HUES64 (cell line): Measurements from ENCODE around the gene TIMM50.

ENCODE experiments used
- H3K27ac ChIP-seq: 2 replicates; pipeline ENCODE4 v1.7.0; 2013; ENCODE audit warnings: low read depth, low read length, inconsistent platforms
- H3K27me3 ChIP-seq: 2 replicates; pipeline ENCODE4 v1.6.1; 2013; ENCODE audit warnings: mild to moderate bottlenecking, low read length; ENCODE audit not compliant: insufficient read depth
- H3K36me3 ChIP-seq: 2 replicates; pipeline ENCODE4 v1.6.1; 2013; ENCODE audit warnings: mild to moderate bottlenecking, low read length; ENCODE audit not compliant: insufficient read depth
- H3K4me1 ChIP-seq: 2 replicates; pipeline ENCODE4 v1.6.1; 2013; ENCODE audit warnings: mild to moderate bottlenecking, low read length, moderate library complexity; ENCODE audit not compliant: insufficient read depth
- H3K4me3 ChIP-seq: 2 replicates; pipeline ENCODE4 v1.5.1; 2013; ENCODE audit warnings: mild to moderate bottlenecking, low read length, moderate library complexity
- H3K9ac ChIP-seq: 2 replicates; pipeline ENCODE4 v1.6.1; 2013; ENCODE audit warnings: mild to moderate bottlenecking, low read depth, low read length
- H3K9me3 ChIP-seq: 2 replicates; pipeline ENCODE4 v1.6.1; 2013; ENCODE audit warnings: low read depth, low read length; ENCODE audit not compliant: insufficient read depth
- WGBS: fragments of 150-250, 120-280 bp; methylation state at CpG from one replicate; pipeline ENCODE4 v1.1.7; 2013; ENCODE audit warnings: missing lambda C conversion rate; 5-methylcytosine and 5-hydroxymethylcytosine counted together

The TIMM50 gene

DNA sequence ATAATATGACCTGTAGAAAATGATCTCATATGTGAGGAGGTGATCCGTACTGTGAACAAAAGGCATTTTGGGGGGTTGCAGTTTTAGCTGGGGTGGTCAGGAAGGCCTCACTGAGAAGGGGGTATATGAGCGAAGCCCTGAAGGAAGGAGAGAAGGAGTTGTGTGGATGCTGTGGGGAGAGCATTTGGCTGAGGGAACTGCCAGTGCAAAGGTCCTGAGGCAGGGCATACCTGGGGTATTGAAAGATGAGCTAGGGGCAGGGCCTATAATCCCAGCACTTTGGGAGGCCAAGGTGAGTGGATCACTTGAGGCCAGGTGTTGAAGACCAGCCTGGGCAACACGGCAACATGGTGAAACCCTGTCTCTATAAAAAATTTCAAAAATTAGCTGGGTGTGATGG is 36.8 kb downstream of the TIMM50 start:
- Histone ChIP-seq H3K36me3 (peaks cover 11% of the 10 kb centered on the region), H3K27me3 (peaks cover 26% of the 10 kb centered on the region), H3K27ac (no peak overlapping the region), H3K9me3 (no peaks in the 10 kb centered on the region), H3K4me1 (peaks cover 3% of the 10 kb centered on the region), H3K9ac (no peak overlapping the region), H3K4me3 (no peak overlapping the region)
- WGBS = 77% methylated on average over 3 of the region's 3 CpGs

DNA sequence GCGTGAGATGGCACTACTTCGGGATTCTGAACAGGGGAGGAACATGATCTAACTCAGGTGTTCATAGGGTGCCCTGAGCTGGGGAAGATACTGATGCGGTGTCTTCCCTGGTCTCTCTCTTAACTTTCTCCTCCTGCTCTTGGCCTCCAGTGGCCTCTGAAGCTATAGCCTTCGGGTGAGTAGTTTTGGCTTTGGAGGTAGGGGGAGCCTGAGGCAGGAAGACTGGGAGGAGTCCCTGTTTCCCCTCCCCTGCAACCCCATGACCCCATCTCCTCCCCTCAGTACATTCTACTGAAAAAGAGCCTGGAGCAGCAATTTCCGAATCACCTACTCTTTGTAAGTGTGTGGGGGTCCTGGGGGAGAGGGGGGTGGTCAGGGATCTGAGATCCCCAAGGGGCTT is 37.8 kb downstream of the TIMM50 start:
- H3K9me3 ChIP-seq = no peaks in the 10 kb centered on the region
- peaks cover 3% of the 10 kb centered on the region for H3K4me1 ChIP-seq
- H3K36me3 ChIP-seq = peaks cover 15% of the 10 kb centered on the region
- 82% methylated on average over 4 of the region's 5 CpGs for WGBS
- H3K4me3 ChIP-seq = peak overlapping the region; percentile 42
- peak overlapping the region; percentile 25; the same call in 1 of the 2 replicates for H3K9ac ChIP-seq
- H3K27me3 ChIP-seq = peaks cover 26% of the 10 kb centered on the region
- peak overlapping the region; percentile 51; the same call in 1 of the 2 replicates for H3K27ac ChIP-seq

DNA sequence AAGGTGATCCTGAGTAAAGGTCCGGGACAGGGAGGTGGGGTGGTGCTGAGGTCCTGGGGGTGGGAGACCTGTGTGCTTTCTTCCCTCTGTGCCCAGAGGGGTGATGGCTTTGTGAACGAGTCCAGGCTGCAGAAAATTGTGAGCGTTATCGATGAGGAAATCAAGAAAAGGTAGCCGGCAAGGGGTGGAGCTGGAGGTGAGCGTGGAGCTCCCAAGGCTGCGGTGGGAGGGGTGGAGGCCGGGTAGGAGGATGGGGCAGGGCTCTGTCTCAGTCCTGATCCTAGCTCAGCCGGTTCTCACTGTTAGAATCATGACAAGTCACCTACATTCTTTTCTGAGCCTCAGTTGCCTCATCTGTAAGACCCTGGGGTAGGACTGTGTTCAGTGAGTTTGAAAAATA is 38.3 kb downstream of the TIMM50 start:
- Histone ChIP-seq H3K9ac (peak overlapping the region; percentile 25; the same call in 1 of the 2 replicates), H3K9me3 (no peaks in the 10 kb centered on the region), H3K4me3 (peak overlapping the region; percentile 42), H3K27me3 (peaks cover 22% of the 10 kb centered on the region), H3K36me3 (peaks cover 15% of the 10 kb centered on the region), H3K27ac (peak overlapping the region; percentile 51; the same call in 1 of the 2 replicates), H3K4me1 (peaks cover 3% of the 10 kb centered on the region)
- WGBS = 46% methylated on average over 9 of the region's 9 CpGs

DNA sequence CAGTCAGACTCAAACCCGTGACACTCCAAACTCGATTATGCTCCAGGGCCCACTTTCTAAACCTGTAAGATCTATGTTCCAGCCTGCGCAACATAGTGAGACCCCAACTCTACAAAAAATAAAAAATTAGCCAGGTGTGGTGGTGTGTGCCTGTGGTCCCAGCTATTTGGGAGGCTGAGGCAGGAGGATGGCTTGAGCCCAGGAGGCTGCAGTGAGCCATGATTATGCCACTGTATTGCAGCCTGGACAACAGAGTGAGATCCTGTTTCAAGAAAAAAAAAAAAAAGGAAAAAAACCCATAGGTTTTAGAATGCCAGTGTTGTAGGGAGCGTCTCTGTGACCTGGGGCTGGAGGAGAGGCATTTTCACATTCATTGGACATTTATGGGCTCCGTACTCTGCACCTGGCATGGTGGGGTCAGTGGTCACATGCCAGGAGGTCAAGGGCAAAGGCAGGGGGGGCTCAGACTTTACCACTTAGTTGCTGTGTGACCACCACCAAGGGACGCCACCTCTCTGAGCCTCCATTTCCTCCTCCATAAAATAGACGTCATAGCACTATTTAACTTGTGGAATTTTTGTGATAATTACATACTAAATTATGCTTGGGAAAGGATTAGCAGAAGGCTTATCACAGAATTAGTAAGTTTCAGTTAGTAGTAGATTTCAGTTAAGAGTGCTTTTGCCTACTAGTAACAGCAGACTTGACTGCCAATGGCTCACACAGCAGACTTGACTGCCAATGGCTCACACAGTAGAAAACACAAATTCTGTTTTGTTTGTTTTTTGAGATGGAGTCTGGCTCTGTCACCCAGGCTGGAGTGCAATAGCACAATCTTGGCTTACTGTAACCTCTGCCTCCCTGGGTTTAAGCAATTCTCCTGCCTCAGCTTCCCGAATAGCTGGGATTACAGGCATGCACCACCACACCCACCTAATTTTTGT is 40.2 kb downstream of the TIMM50 start:
- no peak overlapping the region for H3K9ac ChIP-seq
- H3K27me3 ChIP-seq = peaks cover 5% of the 10 kb centered on the region
- H3K9me3 ChIP-seq = no peaks in the 10 kb centered on the region
- H3K27ac ChIP-seq = no peak overlapping the region
- 88% methylated on average over 6 of the region's 8 CpGs for WGBS
- peaks cover 3% of the 10 kb centered on the region for H3K4me1 ChIP-seq
- H3K4me3 ChIP-seq = no peak overlapping the region
- peaks cover 15% of the 10 kb centered on the region for H3K36me3 ChIP-seq

DNA sequence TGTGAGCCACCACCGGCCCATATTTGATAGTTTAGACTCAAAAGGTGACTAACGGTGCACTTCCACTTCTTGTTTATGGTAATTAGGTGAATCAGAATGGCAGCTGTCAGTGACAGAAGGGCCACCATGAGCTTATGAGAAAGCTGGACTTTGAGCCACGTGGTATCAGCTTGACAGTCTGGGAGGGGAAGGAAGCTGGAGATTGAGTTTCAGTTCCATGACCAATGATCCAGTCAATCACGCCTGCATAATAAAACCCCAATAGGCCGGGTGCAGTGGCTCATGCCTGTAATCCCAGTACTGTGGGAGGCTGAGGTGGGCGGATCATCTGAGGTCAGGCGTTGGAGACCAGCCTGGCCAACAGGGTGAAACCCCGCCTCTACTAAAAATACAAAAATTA is 43.9 kb downstream of the TIMM50 start:
- Histone ChIP-seq H3K27ac (no peak overlapping the region), H3K4me1 (no peaks in the 10 kb centered on the region)
- WGBS = 92% methylated on average over 8 of the region's 8 CpGs

DNA sequence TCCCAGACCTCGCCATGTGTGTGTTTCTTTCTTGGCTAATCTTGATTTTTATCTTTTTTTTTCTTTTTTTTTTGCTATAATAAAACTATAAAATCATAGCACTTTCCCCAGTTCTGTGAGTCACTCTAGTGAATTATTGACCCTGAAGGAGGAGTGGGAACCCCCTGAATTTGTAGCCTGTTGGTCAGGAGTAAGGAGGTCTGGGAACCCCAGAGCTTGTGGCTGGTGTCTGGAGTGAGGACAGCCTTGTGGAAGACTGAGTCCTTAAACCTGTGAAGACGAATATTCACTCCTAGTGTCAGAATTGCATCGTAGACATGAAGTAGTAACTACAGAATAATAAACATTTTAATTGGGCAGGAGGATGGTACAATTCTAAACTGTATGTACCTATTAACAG is 44.6 kb downstream of the TIMM50 start:
- Histone ChIP-seq H3K9me3 (no peaks in the 10 kb centered on the region), H3K4me3 (no peak overlapping the region), H3K36me3 (peaks cover 14% of the 10 kb centered on the region), H3K27me3 (no peaks in the 10 kb centered on the region), H3K9ac (no peak overlapping the region), H3K27ac (no peak overlapping the region), H3K4me1 (no peaks in the 10 kb centered on the region)
- 90% methylated on average over 3 of the region's 3 CpGs for WGBS

More for the DNA sequence above, 43.9 kb downstream of the TIMM50 start:
- Histone ChIP-seq H3K27me3 (no peaks in the 10 kb centered on the region), H3K9ac (no peak overlapping the region), H3K4me3 (no peak overlapping the region), H3K36me3 (peaks cover 15% of the 10 kb centered on the region), H3K9me3 (no peaks in the 10 kb centered on the region)

DNA sequence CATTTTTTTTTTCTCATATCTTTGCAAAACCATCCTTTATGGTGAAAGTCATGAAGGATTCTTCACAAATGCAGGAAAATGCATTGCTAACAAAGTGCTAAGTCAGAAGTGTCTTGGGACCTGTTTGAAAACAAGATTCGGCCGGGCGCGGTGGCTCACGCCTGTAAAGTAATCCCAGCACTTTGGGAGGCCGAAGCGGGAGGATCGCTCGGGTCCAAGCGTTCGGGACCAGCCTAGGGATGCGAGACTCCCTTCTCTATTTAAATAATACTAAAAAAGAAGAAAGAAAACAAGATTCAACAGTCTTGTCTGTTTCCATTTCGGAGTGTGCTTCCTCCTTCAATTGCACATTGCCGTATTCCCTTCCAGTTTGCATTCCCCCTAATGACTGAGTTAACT is 51.2 kb downstream of the TIMM50 start:
- no peaks in the 10 kb centered on the region for H3K9me3 ChIP-seq
- no peak overlapping the region for H3K27ac ChIP-seq
- no peaks in the 10 kb centered on the region for H3K36me3 ChIP-seq
- H3K27me3 ChIP-seq = no peaks in the 10 kb centered on the region; the same call in 1 of the 2 replicates
- H3K9ac ChIP-seq = peak overlapping the region; percentile 80; the same call in 1 of the 2 replicates
- H3K4me3 ChIP-seq = peak overlapping the region; percentile 93
- H3K4me1 ChIP-seq = peaks cover 5% of the 10 kb centered on the region; the same call in 1 of the 2 replicates
- WGBS = 45% methylated on average over 14 of the region's 14 CpGs

DNA sequence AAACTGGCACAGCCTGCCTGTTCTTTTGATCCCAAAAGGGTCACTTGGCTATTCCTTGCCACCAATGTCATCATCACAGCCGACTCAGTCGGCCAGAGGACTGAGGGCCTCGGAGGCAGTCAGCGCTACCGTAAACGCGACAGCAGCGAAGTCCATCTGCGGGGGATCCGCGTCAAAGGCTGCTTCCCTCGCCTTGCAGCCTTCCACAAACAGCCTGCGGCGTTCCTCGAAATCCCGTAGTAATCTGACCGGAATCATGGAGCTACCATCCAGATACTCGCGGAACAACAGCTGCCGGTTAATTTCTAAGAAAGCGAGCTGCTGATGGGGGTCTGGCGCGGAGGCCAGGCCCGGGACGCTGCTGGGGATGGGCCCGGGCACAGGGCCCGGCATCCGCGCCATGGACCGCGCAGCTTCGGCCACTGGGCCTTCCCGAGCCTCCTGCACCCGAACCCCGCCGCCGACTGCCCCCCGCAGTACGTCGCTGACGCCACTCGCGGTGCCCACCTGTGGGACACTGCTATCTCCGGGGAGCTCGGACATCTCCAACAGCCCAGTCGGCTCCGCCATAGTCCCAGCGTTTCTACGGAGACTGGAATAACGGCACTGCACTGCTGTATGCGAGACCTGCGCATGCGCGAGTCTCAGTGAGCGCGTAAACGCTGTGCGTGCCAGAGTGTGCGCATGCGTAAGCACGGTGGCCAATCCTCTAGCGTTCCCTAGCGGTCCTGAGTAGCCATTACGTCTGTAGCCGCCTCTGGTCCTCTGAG is 51.8 kb downstream of the TIMM50 start, which contains the start of gene EID2B:
Gene EID2B, minus strand, starts transcription at position 620 of the 770 bp plus-strand sequence. Its CDS starts 50 bp downstream, at position 570.
- Histone ChIP-seq H3K9ac (peak within 1 kb of the TSS; percentile 80), H3K36me3 (no peaks in the 10 kb centered on the region), H3K4me1 (peaks cover 5% of the 10 kb centered on the region; the same call in 1 of the 2 replicates), H3K27me3 (no peaks in the 10 kb centered on the region; the same call in 1 of the 2 replicates), H3K9me3 (no peaks in the 10 kb centered on the region), H3K27ac (no peak within 1 kb of the TSS), H3K4me3 (peak within 1 kb of the TSS; percentile 93)
- WGBS = under 1% methylated on average over 65 of the region's 65 CpGs

DNA sequence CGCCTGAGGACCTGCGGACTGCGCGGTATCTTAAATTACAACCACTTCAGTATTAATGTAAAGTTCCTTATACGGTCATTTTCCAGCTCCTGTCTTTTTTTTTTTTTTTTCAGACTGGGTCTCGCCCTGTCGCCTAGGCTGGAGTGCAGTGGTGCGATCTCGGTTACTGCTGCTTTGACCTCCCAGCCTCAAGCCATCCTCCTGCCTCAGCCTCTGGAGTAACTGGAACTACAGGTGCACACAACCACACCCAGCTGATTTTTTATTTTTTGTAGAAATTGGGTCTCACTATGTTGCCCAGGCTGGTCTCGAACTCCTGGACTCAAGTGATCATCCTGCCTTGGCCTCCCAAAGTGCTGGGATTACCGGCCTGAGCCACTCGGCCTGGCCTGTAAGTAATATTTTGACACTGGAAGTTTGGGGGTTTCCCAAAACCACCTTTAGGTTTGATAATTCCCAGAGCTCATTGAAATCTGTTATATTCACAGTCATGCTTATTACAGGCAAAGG is 52.4 kb downstream of the TIMM50 start:
- Histone ChIP-seq H3K9ac (no peak overlapping the region), H3K36me3 (no peaks in the 10 kb centered on the region; the same call in 1 of the 2 replicates), H3K27me3 (no peaks in the 10 kb centered on the region; the same call in 1 of the 2 replicates), H3K27ac (no peak overlapping the region), H3K9me3 (no peaks in the 10 kb centered on the region), H3K4me1 (peaks cover 5% of the 10 kb centered on the region; the same call in 1 of the 2 replicates), H3K4me3 (0 out of 2 replicates have a peak overlapping the region, but pooled peaks have one; percentile 93)
- 33% methylated on average over 12 of the region's 12 CpGs for WGBS

DNA sequence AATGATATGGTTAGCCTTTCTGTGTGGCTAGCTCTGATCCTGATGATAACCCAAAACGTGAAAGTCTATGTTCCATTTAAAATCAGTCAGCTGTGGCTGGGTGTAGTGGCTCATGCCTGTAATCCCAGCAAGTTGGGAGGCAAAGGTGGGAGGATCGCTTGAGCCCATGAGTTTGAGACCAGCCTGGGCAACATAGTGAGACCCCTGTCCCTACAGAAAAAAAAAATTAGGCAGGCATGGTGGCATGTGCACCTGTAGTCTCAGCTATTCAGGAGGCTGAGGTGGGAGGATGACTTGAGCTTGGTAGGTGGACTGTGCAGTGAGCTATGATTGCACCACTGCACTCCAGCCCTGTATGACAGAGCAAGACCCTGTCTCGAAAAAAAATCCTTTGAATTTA is 53.2 kb downstream of the TIMM50 start:
- H3K4me3 ChIP-seq = no peak overlapping the region
- H3K27me3 ChIP-seq = no peaks in the 10 kb centered on the region; the same call in 1 of the 2 replicates
- 86% methylated on average over 3 of the region's 3 CpGs for WGBS
- H3K27ac ChIP-seq = no peak overlapping the region
- H3K36me3 ChIP-seq = no peaks in the 10 kb centered on the region; the same call in 1 of the 2 replicates
- no peaks in the 10 kb centered on the region for H3K9me3 ChIP-seq
- H3K4me1 ChIP-seq = peaks cover 9% of the 10 kb centered on the region; the same call in 1 of the 2 replicates
- no peak overlapping the region for H3K9ac ChIP-seq
